Thyroid gland (tissue), 4 donors: ENCODE measurements around the gene C3orf22.

Experiments
- POLR2A ChIP-seq, 2 donors: fragments of 450-650 bp; IDR thresholded peaks; one replicate each; pipeline ENCODE4 v1.6.1; 2017; ENCODE audit warnings: antibody characterized with exemption in 2 of 2, mild to moderate bottlenecking in 2 of 2, moderate library complexity in 1 of 2
- TF ChIP-seq, protein P1 (sequence below), 6 experiments: fragments of 200-600 bp in 3 of 6; fragments of 450-650 bp in 3 of 6; sonication (generic) in 3 of 6; IDR thresholded peaks; one replicate each; pipeline ENCODE4 v1.5.1; 2016 to 2019; ENCODE audit warnings: antibody characterized with exemption in 6 of 6, mild to moderate bottlenecking in 2 of 6, inconsistent platforms in 1 of 6, moderate library complexity in 1 of 6

DNA sequence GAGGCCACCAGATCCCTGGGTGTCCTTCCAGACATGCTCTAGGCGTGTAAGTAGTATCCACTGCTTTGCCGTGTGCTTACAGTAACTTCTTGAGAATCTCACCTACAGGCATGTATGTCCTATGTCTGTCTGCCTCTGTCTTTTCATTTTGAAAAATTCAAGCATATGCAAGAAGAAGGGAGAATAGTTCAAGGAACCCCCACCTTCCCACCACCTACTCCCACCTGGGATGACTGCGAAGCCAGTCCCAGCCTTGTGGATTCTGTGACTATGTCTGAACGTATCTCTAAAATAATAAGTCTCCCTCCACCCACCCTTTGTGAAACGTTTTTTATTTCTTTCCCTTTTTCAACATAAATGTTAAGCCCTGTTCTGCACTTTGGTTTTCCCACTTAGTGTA lies 19.8 kb downstream of the C3orf22 start:
- TF ChIP-seq, protein P1, sequence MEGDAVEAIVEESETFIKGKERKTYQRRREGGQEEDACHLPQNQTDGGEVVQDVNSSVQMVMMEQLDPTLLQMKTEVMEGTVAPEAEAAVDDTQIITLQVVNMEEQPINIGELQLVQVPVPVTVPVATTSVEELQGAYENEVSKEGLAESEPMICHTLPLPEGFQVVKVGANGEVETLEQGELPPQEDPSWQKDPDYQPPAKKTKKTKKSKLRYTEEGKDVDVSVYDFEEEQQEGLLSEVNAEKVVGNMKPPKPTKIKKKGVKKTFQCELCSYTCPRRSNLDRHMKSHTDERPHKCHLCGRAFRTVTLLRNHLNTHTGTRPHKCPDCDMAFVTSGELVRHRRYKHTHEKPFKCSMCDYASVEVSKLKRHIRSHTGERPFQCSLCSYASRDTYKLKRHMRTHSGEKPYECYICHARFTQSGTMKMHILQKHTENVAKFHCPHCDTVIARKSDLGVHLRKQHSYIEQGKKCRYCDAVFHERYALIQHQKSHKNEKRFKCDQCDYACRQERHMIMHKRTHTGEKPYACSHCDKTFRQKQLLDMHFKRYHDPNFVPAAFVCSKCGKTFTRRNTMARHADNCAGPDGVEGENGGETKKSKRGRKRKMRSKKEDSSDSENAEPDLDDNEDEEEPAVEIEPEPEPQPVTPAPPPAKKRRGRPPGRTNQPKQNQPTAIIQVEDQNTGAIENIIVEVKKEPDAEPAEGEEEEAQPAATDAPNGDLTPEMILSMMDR (IDR thresholded peaks at IDR 0.05) = no peak
- no peak for TF ChIP-seq POLR2A (IDR thresholded peaks at IDR 0.05)
